Esophagus (tissue), 2 donors: ENCODE data around the gene TMEM256. TPM values are rescaled to one million over a fixed set of nuclear protein-coding genes. Genes with fewer than 3 reads are reported as not detected.

Experiments
- H3K27ac ChIP-seq, 2 donors: one replicate each; pipeline ENCODE4 v1.5.1; 2013; ENCODE audit warnings: low read depth in 2 of 2, mild to moderate bottlenecking in 2 of 2, inconsistent platforms in 1 of 2, low read length in 1 of 2, moderate library complexity in 1 of 2
- H3K27me3 ChIP-seq, 2 donors: one replicate each; pipeline ENCODE4 v1.6.1; 2013; ENCODE audit warnings: low read length in 2 of 2, control low read depth in 1 of 2, mild to moderate bottlenecking in 1 of 2; ENCODE audit not compliant: insufficient read depth in 2 of 2, control insufficient read depth in 1 of 2
- H3K36me3 ChIP-seq, 2 donors: one replicate each; pipeline ENCODE4 v1.6.1; 2013; ENCODE audit warnings: low read length in 1 of 2; ENCODE audit not compliant: control insufficient read depth in 2 of 2, insufficient read depth in 2 of 2
- H3K4me1 ChIP-seq, 2 donors: one replicate each; pipeline ENCODE4 v1.6.1; 2013; ENCODE audit warnings: low read length in 1 of 2; ENCODE audit not compliant: control insufficient read depth in 2 of 2, insufficient read depth in 2 of 2
- H3K4me3 ChIP-seq, 2 donors: one replicate each; pipeline ENCODE4 v1.5.1; 2013; ENCODE audit warnings: low read length in 2 of 2, mild to moderate bottlenecking in 2 of 2, low read depth in 1 of 2, moderate library complexity in 1 of 2
- H3K9me3 ChIP-seq, 2 donors: one replicate each; pipeline ENCODE4 v1.6.1; 2013; ENCODE audit warnings: mild to moderate bottlenecking in 2 of 2, low read depth in 1 of 2, low read length in 1 of 2, moderate library complexity in 1 of 2; ENCODE audit not compliant: control insufficient read depth in 2 of 2, insufficient read depth in 1 of 2
- WGBS, 2 donors: extraction: QIAGEN DNeasy Blood & Tissue Kit; methylation state at CpG; one replicate each; pipeline ENCODE4 v1.1.7; 2013; 5-methylcytosine and 5-hydroxymethylcytosine counted together
- polyA plus RNA-seq, 2 donors: library from polyadenylated mRNA; stranded (reverse); fragments of 200-250 nt; gene quantifications; one replicate each; pipeline ENCODE4 v1.2.3, GENCODE V29; 2013
- donor health status: healthy with polysubstance abuse.
- donor health status: Bipolar disorder and iron deficiency.

Gene TMEM256
- polyA plus RNA-seq, 2 donors = 105 to 158 TPM

GRCh38 chr17:7356072-7356549 is 47.8 kb downstream of the TMEM256 start:
- peaks cover 0 to 3% of the 10 kb centered on the region in 2 donors for H3K36me3 ChIP-seq
- peak overlapping the region in 1 of 2 donors; percentile 27 for H3K27ac ChIP-seq
- no peaks in the 10 kb centered on the region for H3K9me3 ChIP-seq
- no peak overlapping the region for H3K4me3 ChIP-seq
- 8 to 9% methylated on average over 11 to 12 of the region's 12 CpGs for WGBS, 2 donors
- H3K27me3 ChIP-seq = no peaks in the 10 kb centered on the region
- peaks cover 7 to 26% of the 10 kb centered on the region in 2 donors for H3K4me1 ChIP-seq

GRCh38 chr17:7355573-7355972 is 48.3 kb downstream of the TMEM256 start:
- no peaks in the 10 kb centered on the region for H3K27me3 ChIP-seq
- H3K36me3 ChIP-seq = peaks cover 0 to 3% of the 10 kb centered on the region in 2 donors
- peak overlapping the region in 1 of 2 donors; percentile 27 for H3K27ac ChIP-seq
- peaks cover 7 to 26% of the 10 kb centered on the region in 2 donors for H3K4me1 ChIP-seq
- WGBS, 2 donors = 79 to 81% methylated on average over 7 to 8 of the region's 8 CpGs
- no peaks in the 10 kb centered on the region for H3K9me3 ChIP-seq
- H3K4me3 ChIP-seq = no peak overlapping the region

GRCh38 chr17:7355053-7355452 is 48.8 kb downstream of the TMEM256 start, which contains the start of gene TMEM95:
TSS of gene TMEM95 (plus strand) at chr17:7355156. CDS start at chr17:7355205, 49 bp downstream.
- 51 to 54% methylated on average over 10 of the region's 10 CpGs for WGBS, 2 donors
- Histone ChIP-seq H3K27me3 (no peaks in the 10 kb centered on the region), H3K4me3 (peak within 1 kb of the TSS; percentile 79), H3K4me1 (peaks cover 7 to 26% of the 10 kb centered on the region in 2 donors), H3K27ac (peak within 1 kb of the TSS; percentile 89 to 93), H3K36me3 (peaks cover 0 to 3% of the 10 kb centered on the region in 2 donors), H3K9me3 (no peaks in the 10 kb centered on the region)

- Histone ChIP-seq H3K27me3 (no peaks in the 10 kb centered on the region), H3K36me3 (peaks cover 0 to 3% of the 10 kb centered on the region in 2 donors), H3K9me3 (no peaks in the 10 kb centered on the region), H3K4me1 (peaks cover 11 to 26% of the 10 kb centered on the region in 2 donors), H3K4me3 (peak overlapping the region; percentile 79), H3K27ac (peak overlapping the region; percentile 89 to 93)
- 48 to 56% methylated on average over 9 of the region's 9 CpGs for WGBS, 2 donors
These were observed 49.5 kb downstream of the TMEM256 start for GRCh38 chr17:7354262-7354843.

Other genes starting within 250 kb of the TMEM256 start
- gene ASGR1, start 224.7 kb downstream of the TMEM256 start, polyA plus RNA-seq = 1 to 10 TPM in 1 of 2 donors, under 1 TPM in 1; 0.84 to 2.0 TPM
- 10 to 100 TPM in 1 of 2 donors, 1 to 10 TPM in 1; 3.2 to 11.8 TPM for gene DLG4, start 184.3 kb downstream of the TMEM256 start, polyA plus RNA-seq
- 100 to 1,000 TPM; 484 to 979 TPM for gene ACADVL, start 184.2 kb downstream of the TMEM256 start, polyA plus RNA-seq
- 10 to 100 TPM; 20.8 to 32.2 TPM for gene DVL2, start 169.6 kb downstream of the TMEM256 start, polyA plus RNA-seq
- 10 to 100 TPM; 22.4 to 29.6 TPM for gene PHF23, start 164.6 kb downstream of the TMEM256 start, polyA plus RNA-seq
- 100 to 1,000 TPM; 354 to 393 TPM for gene GABARAP, start 161.6 kb downstream of the TMEM256 start, polyA plus RNA-seq
- 10 to 100 TPM; 42.4 to 58.5 TPM for gene CTDNEP1, start 152.4 kb downstream of the TMEM256 start, polyA plus RNA-seq
- gene ELP5, start 151.9 kb downstream of the TMEM256 start, polyA plus RNA-seq = 10 to 100 TPM; 14.7 to 39.0 TPM
- 100 to 1,000 TPM; 271 to 275 TPM for gene CLDN7, start 141.6 kb downstream of the TMEM256 start, polyA plus RNA-seq
- 1 to 10 TPM; 5.4 to 7.6 TPM for gene SLC2A4, start 122.4 kb downstream of the TMEM256 start, polyA plus RNA-seq
- gene YBX2, start 109.5 kb downstream of the TMEM256 start, polyA plus RNA-seq = 10 to 100 TPM in 1 of 2 donors, 1 to 10 TPM in 1; 2.8 to 13.0 TPM
- 100 to 1,000 TPM; 597 to 599 TPM for gene EIF5A, start 96.5 kb downstream of the TMEM256 start, polyA plus RNA-seq
- 10 to 100 TPM; 54.5 to 56.5 TPM for gene GPS2, start 88.7 kb downstream of the TMEM256 start, polyA plus RNA-seq
- gene NEURL4, start 74.8 kb downstream of the TMEM256 start, polyA plus RNA-seq = 10 to 100 TPM; 15.7 to 32.1 TPM
- 1 to 10 TPM; 5.3 to 9.7 TPM for gene ACAP1, start 67.6 kb downstream of the TMEM256 start, polyA plus RNA-seq
- 10 to 100 TPM; 39.3 to 75.9 TPM for gene KCTD11, start 51.9 kb downstream of the TMEM256 start, polyA plus RNA-seq
- gene TMEM95, start 48.9 kb downstream of the TMEM256 start, polyA plus RNA-seq = under 1 TPM in 1 of 2 donors, not detected in 1; 0.18 TPM
- gene TNK1, start 23.0 kb downstream of the TMEM256 start, polyA plus RNA-seq = 1 to 10 TPM; 6.1 to 9.3 TPM
- 10 to 100 TPM; 24.7 to 31.0 TPM for gene PLSCR3, start 9.6 kb downstream of the TMEM256 start, polyA plus RNA-seq
- gene NLGN2, start 3.7 kb upstream of the TMEM256 start, polyA plus RNA-seq = 1 to 10 TPM; 4.2 to 5.5 TPM
- not detected for gene SPEM1, start 16.2 kb upstream of the TMEM256 start, polyA plus RNA-seq
- not detected for gene SPEM2, start 21.5 kb upstream of the TMEM256 start, polyA plus RNA-seq
- gene SPEM3, start 24.8 kb upstream of the TMEM256 start, polyA plus RNA-seq = not detected
- gene TMEM102, start 31.3 kb upstream of the TMEM256 start, polyA plus RNA-seq = 1 to 10 TPM; 6.8 to 9.8 TPM
- gene FGF11, start 35.4 kb upstream of the TMEM256 start, polyA plus RNA-seq = 10 to 100 TPM in 1 of 2 donors, 1 to 10 TPM in 1; 5.6 to 16.5 TPM
- gene CHRNB1, start 41.0 kb upstream of the TMEM256 start, polyA plus RNA-seq = 1 to 10 TPM; 7.0 to 7.4 TPM
- gene ZBTB4, start 75.5 kb upstream of the TMEM256 start, polyA plus RNA-seq = 10 to 100 TPM; 15.5 to 19.1 TPM
- gene SLC35G6, start 77.3 kb upstream of the TMEM256 start, polyA plus RNA-seq = under 1 TPM in 1 of 2 donors, not detected in 1; 0.01 TPM
- 10 to 100 TPM; 33.8 to 56.6 TPM for gene POLR2A, start 80.3 kb upstream of the TMEM256 start, polyA plus RNA-seq
- gene TNFSF12, start 145.0 kb upstream of the TMEM256 start, polyA plus RNA-seq = 10 to 100 TPM in 1 of 2 donors, 1 to 10 TPM in 1; 8.0 to 13.0 TPM
- gene TNFSF13, start 154.7 kb upstream of the TMEM256 start, polyA plus RNA-seq = 1 to 10 TPM; 5.4 to 5.6 TPM
- gene SENP3, start 157.8 kb upstream of the TMEM256 start, polyA plus RNA-seq = 10 to 100 TPM; 21.6 to 33.6 TPM
- 10 to 100 TPM; 30.5 to 62.4 TPM for gene CD68, start 175.5 kb upstream of the TMEM256 start, polyA plus RNA-seq
- 10 to 100 TPM; 56.9 to 60.0 TPM for gene MPDU1, start 179.8 kb upstream of the TMEM256 start, polyA plus RNA-seq
- gene SOX15, start 186.0 kb upstream of the TMEM256 start, polyA plus RNA-seq = 10 to 100 TPM; 73.3 to 94.3 TPM
- gene FXR2, start 210.8 kb upstream of the TMEM256 start, polyA plus RNA-seq = 10 to 100 TPM; 14.7 to 19.0 TPM
- gene SAT2, start 223.7 kb upstream of the TMEM256 start, polyA plus RNA-seq = 10 to 100 TPM; 54.0 to 61.2 TPM
- under 1 TPM in 1 of 2 donors, not detected in 1; 0.14 TPM for gene SHBG, start 226.0 kb upstream of the TMEM256 start, polyA plus RNA-seq
- gene ATP1B2, start 246.8 kb upstream of the TMEM256 start, polyA plus RNA-seq = under 1 TPM; 0.24 to 0.51 TPM